Activated naive CD8-positive, alpha-beta T cell treated with anti-CD3 and anti-CD28 coated beads, Interleukin-2, amount 50 U/mL, for 16 hours (primary cell): ENCODE results near the gene HABP4.
"Not testable (repeated sequence)": the region's sequence is repeated elsewhere in the genome, so short reads cannot be mapped to it uniquely, and the experiment has no call there.

ENCODE experiments used
- DNase-seq: peaks from one replicate; pipeline ENCODE4 v3.0.0-alpha.2; 2020; ENCODE audit warnings: low read depth, low spot score

HABP4 gene

GRCh38 chr9:96498796-96499195 is 48.8 kb downstream of the HABP4 start:
- no peak for DNase-seq

DNA sequence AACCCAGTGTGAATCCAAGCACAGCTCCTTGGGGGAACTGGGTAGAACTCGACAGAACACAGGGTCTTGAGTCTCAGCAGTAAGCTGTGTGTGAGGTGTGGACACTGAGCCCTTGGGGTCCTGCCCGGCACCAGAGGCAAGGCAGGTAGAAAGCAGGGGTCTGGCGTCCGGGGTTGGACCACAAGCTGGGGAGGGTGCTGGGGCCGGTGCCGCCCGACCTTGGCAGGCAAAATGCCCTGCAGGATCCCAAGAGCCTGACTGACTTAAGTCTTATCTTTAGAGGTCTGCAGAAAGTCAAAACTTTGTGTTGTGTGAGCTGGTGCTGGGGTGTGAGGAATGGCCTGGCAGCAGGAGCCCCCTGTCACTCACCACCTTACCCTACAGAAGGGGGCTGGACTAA is 49.3 kb downstream of the HABP4 start:
- no peak for DNase-seq

DNA sequence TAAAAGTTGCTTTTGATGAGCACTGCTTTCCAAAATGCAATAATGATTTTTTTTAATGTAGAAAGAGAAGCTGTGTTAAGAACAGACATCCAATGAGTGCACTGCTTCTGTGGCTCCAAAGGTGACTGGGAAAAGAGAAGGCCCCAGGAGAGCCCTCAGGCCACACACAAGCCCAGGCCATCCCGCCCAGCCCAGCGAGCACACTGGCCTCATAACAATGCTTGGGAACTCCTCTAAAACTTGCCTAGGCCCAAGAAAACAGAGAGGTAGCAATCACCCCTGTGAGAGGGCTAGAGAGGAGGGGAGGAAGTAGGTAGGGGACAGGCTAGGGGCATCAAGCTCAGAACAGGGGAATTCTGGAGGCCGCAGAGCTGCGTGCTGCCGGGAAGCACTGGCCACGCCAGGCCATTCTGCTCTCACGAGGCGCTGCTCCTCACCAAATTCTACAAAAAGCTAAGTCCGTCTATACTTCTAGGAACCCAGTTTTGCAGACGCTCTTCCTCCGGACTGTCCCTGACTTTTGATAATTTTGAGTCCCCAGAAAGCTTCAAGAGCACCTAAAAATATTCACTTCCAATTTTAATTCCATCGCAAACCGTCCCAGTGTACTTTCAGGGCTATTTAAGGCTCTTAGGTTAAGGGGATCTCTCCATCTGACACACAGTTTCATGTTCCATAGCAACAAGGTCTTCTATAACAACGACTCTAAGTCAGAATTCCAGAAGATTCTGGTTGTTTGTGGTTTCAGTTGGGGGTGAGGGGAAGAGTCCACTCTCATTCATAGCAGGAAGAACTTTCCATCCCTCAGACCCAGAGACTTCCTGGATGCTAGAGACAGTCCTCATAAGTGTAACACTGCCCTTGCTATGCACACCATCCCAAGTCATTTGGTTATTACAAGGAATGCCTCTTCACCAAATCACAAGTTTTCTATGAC is 51.0 kb downstream of the HABP4 start:
- no peak for DNase-seq

GRCh38 chr9:96501633-96502538 is 51.9 kb downstream of the HABP4 start:
- no peak for DNase-seq

GRCh38 chr9:96502539-96503373 is 52.8 kb downstream of the HABP4 start:
- no peak for DNase-seq

- DNase-seq, result not testable (repeated sequence)
Measured at GRCh38 chr9:96503374-96503748, 53.4 kb downstream of the HABP4 start.

DNA sequence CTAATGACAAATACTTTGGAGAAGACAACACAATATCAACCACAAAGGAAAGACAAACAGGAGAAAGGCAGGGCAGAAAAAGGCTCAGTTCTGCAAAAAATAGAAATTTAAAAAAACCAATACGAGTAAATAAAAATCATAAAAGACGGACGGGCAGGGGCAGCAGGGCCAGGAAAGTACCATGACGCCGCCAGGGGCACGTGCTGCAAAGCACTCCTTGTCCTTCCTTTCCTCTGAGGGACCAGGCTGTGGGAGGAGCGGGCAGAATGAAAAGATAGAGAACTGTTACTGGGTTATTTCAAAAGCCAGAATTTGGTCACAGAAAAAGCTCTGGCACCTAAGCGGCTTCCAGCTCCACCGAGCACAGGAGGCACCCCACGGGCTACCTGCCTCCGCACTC is 53.9 kb downstream of the HABP4 start:
- DNase-seq, result no peak

DNA sequence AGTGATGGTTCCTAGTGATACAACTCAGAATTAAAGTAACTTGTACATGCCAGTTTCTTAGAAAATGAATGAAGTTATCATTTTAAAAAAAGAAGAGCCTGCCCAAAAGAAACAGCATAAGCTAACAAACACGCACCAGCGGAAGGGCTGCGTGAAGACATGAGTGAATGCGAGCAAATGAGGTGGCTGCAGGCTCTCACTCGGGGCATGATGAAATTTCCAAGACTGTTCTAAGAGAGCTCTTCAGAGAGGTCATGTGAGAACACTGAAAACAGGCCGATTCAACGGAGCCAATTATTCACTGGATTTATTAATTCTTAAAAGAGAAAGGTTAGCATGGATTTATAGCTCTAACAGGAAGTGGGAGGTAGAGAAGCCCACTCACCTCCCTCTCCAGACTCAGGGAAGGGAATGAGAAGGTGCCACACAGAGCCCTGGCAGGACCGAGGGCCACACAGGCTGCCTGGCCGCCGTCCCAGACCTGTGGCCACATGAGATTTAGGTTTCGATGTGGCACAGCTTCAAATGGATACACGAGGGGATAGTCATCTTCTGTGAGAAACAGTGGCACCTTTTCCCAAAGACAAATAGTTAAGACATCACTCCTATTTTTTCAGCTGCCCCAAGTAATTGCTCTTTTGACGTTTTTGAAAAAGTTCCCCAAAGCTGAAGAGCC is 55.5 kb downstream of the HABP4 start:
- no peak for DNase-seq

DNA sequence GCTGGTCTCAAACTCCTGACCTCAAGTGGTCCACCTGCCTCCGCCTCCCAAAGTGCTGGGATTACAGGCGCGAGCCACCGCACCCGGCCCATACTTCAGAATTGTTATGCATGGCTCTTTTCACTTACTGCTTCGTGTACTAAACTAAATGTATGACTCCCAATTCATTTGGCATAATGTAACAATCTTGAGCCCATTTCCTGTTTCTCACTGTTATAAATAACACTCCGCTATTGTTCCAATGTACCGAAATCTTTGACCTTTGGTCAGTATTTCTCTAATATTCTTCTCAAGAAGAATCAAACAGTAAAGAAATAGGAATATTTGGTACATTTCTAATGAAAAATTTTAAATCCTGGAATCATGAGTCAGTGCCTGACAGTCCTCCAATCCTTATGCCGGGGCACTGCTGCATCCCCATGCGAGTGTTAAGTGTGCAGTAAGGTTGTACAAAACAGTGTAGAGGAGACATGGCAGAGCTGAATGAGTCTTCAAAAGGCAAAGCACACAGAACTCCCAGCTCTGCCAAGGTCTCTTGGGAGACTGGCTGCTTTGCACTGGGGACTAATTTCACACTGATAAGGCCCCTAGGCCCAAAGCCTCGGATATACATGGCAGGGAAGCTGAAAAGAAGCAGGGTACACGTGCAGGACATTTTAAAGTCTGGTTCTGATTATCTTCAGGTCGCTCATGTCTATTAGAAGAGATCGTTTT is 58.4 kb downstream of the HABP4 start:
- no peak for DNase-seq

DNA sequence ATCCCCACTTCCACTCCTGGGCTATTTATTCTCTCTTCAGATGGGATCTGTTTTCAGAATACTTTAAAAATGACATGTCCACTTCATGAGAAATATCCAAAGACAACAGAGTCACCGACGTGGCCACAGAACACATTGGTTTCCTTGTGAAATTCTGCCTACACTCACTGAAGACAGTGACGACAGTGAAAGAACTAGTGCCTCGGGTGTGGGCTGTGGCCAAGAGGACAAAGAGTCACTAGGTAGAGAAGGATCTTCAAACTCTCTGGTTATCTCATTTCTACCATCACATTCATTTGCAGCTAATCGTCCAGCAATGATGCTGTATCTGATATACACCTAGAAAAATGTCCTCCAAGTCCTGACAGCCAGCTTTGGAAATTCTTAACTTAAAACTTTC is 59.1 kb downstream of the HABP4 start:
- DNase-seq, result no peak

DNA sequence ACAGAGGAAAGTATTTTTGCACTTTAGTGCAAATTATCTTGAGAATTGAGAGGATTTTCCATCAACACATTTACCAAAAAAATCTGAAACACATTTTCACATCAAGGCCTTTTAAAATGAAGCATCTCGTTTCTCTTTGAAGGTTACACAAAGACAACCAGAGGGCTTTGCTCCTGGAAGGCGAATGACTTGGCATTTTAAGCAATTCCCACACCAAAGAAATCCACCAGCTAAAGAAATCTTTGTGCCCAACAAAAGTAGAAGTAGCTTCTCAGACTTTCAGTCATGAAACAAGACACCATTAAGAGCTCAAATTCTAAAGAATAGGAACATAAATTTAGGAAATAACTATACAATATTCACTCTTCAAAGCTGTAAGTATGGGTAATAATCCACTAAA is 59.9 kb downstream of the HABP4 start:
- no peak for DNase-seq

DNA sequence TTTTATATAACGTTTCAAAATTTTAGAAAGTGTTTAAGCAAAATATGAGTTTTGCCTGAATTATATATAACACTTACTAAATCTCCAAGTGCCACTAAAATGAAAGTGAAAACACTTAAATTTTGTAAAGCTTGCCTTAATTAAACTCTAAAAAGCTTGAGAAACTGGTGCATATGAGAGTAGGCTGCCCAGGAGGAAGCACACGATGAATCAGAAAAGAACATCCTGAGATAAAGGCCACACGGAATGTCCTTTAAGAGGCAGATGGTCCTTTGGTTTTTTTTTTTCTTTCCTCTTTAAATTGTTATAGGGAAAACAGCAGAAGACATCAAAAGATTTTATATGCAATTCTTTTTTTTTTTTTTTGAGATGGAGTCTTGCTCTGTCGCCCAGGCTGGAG is 60.3 kb downstream of the HABP4 start:
- no peak for DNase-seq

DNA sequence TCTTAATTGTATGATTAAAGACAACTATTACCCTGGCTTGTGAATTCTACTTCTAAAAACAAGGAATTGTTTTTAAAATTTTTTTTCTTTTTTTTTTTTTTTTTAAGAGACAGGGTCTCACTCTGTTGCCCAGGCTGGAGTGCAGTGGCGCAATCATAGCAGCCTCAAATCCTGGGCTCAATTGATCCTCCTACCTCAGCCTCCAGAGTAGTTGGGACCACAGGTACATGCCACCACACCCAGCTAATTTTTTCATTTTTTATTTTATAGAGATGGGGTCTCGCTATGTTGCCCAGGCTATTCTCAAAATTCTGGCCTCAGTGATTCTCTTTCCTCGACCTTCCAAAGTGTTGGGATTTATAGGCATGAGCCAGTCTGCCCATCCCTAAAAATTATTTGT is 62.3 kb downstream of the HABP4 start:
- no peak for DNase-seq

DNA sequence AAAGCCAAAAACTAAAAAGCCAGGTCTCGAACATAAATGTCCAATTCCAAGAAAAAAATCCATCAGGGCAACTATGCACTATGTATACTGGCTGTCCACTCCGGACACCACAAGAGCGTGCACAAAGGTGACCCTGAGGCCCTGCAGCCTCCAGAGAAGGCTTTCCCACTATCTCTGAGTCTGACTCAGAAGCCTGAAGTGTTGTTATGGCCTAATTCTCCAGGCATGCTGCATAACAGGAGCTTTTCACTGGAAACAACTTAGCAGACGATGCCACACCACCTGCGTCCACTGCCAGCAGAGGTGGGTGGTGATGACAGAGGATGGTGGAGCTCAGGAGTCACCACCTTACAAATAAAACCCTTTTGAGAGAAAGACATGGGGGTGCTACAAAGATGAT is 63.7 kb downstream of the HABP4 start:
- DNase-seq, result no peak

DNA sequence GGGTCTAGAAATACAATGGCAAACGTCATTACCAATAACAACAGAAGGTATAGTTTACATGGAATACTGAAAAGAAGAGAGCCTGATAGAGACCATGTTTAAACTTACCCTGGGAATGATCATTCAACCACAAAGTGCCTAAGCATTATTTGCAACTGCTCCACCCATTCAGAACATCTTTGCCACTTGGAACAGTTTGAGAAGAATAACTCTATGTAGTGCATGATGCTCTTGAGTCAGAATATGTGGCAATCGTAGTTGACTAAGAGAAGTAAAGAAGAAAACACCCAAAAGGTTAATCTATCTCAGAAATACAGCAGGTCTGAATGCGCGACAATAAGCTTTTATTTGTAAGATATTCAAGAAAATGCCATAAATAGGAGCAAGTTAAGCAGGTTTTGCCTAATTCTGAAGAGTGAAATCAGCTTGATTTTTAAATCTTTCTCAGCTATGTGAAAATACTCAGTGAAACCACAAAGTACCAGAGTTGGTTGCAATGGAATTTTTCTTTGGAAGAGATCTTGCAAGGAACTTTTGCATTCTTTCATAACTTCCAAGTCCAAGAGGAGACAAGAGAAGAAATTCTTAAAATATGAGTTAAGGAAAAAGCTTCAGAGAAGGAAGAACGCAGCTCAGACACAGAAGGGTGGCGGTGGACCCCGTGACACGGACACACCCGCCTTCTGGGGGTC is 64.3 kb downstream of the HABP4 start:
- DNase-seq, result no peak

GRCh38 chr9:96514800-96515158 is 64.8 kb downstream of the HABP4 start:
- DNase-seq, result no peak

DNA sequence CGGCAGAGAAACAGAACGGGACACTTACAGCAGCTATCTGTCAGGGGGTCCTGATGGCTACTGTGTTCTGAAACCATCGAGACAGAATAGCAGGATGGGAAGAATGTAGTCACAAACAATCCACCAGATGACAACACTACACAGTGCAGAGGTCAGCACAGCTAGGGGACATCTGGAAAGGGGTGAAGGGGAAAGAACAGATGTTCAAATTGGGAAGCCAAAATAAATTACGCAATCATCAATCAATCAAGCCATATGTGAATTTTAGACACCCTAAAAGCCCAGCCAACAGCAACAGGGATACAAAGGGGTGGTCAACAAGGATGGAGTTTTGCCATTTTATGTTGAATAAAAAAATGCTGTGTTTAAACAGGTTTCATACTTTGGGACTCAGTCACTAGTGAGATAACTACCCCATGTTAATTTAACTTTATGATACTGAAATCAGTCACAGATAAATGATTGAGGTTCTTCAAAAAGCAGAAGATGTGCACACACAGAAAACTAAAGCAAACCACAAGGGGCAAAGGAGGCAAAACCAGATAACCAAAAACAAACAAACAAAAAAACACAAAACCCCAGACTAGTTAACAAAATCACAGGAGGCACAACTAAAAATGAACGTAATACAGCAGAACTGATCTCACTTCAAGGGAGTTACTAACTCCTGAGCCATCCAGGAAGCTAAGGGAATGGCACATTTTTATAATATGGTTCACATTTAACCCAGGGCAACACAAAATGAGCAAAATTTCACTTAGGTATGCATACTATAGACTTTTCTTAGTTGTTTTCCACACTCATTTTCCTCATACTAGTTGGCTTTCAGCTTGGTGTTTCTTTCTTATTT is 65.9 kb downstream of the HABP4 start:
- DNase-seq, result no peak

DNA sequence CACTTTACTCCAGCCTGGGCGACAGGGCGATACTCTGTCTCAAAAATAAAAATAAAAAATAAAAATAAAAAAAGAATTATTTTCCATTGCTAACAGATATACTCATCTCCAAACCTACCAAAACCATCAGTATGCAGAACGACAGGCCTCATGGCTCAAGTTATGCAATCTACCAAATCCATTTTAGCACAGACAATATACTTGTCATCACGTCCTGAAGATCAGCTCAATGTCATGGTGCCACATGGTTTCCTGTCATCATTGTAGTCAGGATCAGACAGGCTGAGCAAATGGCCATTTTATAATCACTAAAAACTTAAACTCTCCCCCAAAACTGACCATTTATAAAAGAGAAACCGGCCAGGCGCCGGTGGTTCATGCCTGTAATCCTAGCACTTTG is 69.1 kb downstream of the HABP4 start:
- no peak for DNase-seq

DNA sequence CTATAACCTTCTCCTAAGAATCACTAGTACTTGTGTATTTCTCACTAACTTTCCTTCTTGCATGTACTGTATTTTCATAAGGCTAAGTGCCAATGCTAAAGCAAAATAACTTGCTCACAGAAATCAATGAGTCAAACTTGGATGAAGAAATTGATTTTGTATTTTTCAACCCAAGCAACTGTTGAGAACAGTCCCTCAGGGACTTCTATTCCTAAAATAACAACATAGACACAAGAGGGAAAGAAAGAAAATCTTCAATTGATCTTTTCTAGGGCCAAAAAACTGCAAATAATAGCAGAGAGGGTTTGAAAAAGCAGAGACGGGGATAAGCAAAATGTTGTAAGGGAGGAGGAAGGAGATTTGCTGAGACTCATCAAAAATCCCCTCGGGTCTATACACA is 69.8 kb downstream of the HABP4 start:
- DNase-seq, result no peak
